GM12892 (cell line): ENCODE results near the gene CACNA1B.

ENCODE experiments used
- POLR2A ChIP-seq: IDR thresholded peaks from 2 replicates; pipeline ENCODE4 v1.6.1; 2011; ENCODE audit warnings: low read depth, low read length, control low read depth
- POLR2AphosphoS5 ChIP-seq: IDR thresholded peaks from 2 replicates; pipeline ENCODE4 v1.6.1; 2011; ENCODE audit warnings: low read depth, low read length, control low read depth

- no peak for TF ChIP-seq POLR2A
- TF ChIP-seq POLR2AphosphoS5, result no peak
Observed at GRCh38 chr9:138071731-138072130, 194.1 kb downstream of the CACNA1B start.
